K562 (cell line): ENCODE measurements around the gene NRTN. TPM values are rescaled to one million over a fixed set of nuclear protein-coding genes. Genes with fewer than 3 reads are reported as not detected.
A peak's percentile ranks its signal among the peaks of the same experiment; 100 is the strongest.

ENCODE experiments used
- HCFC1 ChIP-seq: IDR thresholded peaks from 2 replicates; pipeline ENCODE4 v1.6.1; 2012; ENCODE audit warnings: low read depth, low read length, improper control_type of control experiment
- ID3 ChIP-seq, 2 experiments: fragments of 250-450 bp in 1 of 2; fragments of 450-650 bp in 1 of 2; sonication (Bioruptor Pico) in 1 of 2; IDR thresholded peaks; 2 replicates each; pipeline versions ENCODE4 v1.6.1 to v1.8.0; 2016 to 2021; ENCODE audit warnings: mild to moderate bottlenecking in 2 of 2, moderate library complexity in 2 of 2, missing compliant biosample characterization in 1 of 2, missing genetic modification characterization in 1 of 2
- ILK ChIP-seq: fragments of 450-650 bp; IDR thresholded peaks from 2 replicates; pipeline ENCODE4 v1.6.1; 2016; ENCODE audit warnings: missing genetic modification characterization, low read depth, mild to moderate bottlenecking, missing compliant biosample characterization, moderate library complexity, borderline replicate concordance
- NRF1 ChIP-seq, 2 experiments: fragments of 450-650 bp; IDR thresholded peaks in 1 of 2; conservative IDR thresholded peaks in 1 of 2; 2 replicates each; pipeline ENCODE4 v1.6.1; 2014; ENCODE audit warnings: mild to moderate bottlenecking in 2 of 2
- SMAD2 ChIP-seq: fragments of 150-350 bp; IDR thresholded peaks from 2 replicates; pipeline ENCODE4 v1.6.1; 2014; ENCODE audit warnings: low read depth, mild to moderate bottlenecking, low read length
- SRSF7 ChIP-seq: fragments of 200-400 bp; formaldehyde crosslinking; optimal IDR thresholded peaks from 2 replicates; pipeline ENCODE3; 2017; ENCODE audit warnings: mild to moderate bottlenecking, low read depth, low read length
- ZNF395 ChIP-seq: fragments of 200-800 bp; sonication (Bioruptor generic); IDR thresholded peaks from 2 replicates; pipeline ENCODE4 v1.6.1; 2017; ENCODE audit warnings: missing genetic modification characterization, missing compliant biosample characterization
- polyA plus RNA-seq, 8 experiments: library from polyadenylated mRNA; depleted of rRNA in 4 of 8; stranded (reverse) in 5 of 8; unstranded in 3 of 8; fragments of >200 nt; fragmentation: Nextera tagmentation in 2 of 8; fragmentation: Illumina TruSeq in 1 of 8; extraction: Ambion mirVana in 2 of 8; extraction: Trizol in 1 of 8; gene quantifications; 2 replicates each; pipeline versions ENCODE4 v1.2.1 to v1.2.3, GENCODE V29; 2011 to 2014; ENCODE audit warnings: inconsistent platforms in 1 of 8, missing spikeins in 1 of 8
- total RNA-seq, 7 experiments: library from RNA; depleted of rRNA in 6 of 7; stranded (reverse); fragments of >200 nt in 6 of 7; fragmentation: Illumina TruSeq in 2 of 7; extraction: Trizol in 2 of 7; gene quantifications; 2 replicates each; pipeline versions ENCODE4 v1.2.1 to v1.2.3, GENCODE V29; 2011 to 2021; ENCODE audit warnings: low replicate concordance in 1 of 7
- TF ChIP-seq, protein P1 (sequence below): fragments of 250-450 bp; sonication (Bioruptor Pico); IDR thresholded peaks from 2 replicates; pipeline ENCODE4 v1.5.0; 2021
- TF ChIP-seq, protein P2 (sequence below): fragments of 450-650 bp; IDR thresholded peaks from 2 replicates; pipeline ENCODE4 v1.6.1; 2016; ENCODE audit warnings: mild to moderate bottlenecking, moderate library complexity
- TF ChIP-seq, protein P3 (sequence below): sonication (generic); formaldehyde crosslinking; IDR thresholded peaks from 2 replicates; pipeline ENCODE4 v1.8.1; 2022; ENCODE audit warnings: missing genetic modification reagents

The NRTN gene
- total and polyA plus RNA-seq, 9 of the 15 experiments (the other 6 are each of a cell fraction or from before 2014, with no cell fraction given), result 0.62 to 8.1 (median 1.6) TPM; not detected in 2

- TF ChIP-seq ID3 (CRISPR knock-in tag; IDR thresholded peaks at IDR 0.05) (no peak), ID3 (tag; IDR thresholded peaks at IDR 0.05) (no peak), HCFC1 (peak; percentile 31; the same call in 1 of the 2 replicates), ILK (tag) (no peak), NRF1 (conservative IDR thresholded peaks at IDR 0.05 in 1 of 2, IDR thresholded peaks at IDR 0.05 in 1 of 2) (peak; percentile 57 to 66), ZNF395 (no peak), SRSF7 (no peak), SMAD2 (no peak)
- TF ChIP-seq, protein P1, sequence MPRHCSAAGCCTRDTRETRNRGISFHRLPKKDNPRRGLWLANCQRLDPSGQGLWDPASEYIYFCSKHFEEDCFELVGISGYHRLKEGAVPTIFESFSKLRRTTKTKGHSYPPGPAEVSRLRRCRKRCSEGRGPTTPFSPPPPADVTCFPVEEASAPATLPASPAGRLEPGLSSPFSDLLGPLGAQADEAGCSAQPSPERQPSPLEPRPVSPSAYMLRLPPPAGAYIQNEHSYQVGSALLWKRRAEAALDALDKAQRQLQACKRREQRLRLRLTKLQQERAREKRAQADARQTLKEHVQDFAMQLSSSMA (CRISPR knock-in tag), result no peak
- TF ChIP-seq, protein P2, sequence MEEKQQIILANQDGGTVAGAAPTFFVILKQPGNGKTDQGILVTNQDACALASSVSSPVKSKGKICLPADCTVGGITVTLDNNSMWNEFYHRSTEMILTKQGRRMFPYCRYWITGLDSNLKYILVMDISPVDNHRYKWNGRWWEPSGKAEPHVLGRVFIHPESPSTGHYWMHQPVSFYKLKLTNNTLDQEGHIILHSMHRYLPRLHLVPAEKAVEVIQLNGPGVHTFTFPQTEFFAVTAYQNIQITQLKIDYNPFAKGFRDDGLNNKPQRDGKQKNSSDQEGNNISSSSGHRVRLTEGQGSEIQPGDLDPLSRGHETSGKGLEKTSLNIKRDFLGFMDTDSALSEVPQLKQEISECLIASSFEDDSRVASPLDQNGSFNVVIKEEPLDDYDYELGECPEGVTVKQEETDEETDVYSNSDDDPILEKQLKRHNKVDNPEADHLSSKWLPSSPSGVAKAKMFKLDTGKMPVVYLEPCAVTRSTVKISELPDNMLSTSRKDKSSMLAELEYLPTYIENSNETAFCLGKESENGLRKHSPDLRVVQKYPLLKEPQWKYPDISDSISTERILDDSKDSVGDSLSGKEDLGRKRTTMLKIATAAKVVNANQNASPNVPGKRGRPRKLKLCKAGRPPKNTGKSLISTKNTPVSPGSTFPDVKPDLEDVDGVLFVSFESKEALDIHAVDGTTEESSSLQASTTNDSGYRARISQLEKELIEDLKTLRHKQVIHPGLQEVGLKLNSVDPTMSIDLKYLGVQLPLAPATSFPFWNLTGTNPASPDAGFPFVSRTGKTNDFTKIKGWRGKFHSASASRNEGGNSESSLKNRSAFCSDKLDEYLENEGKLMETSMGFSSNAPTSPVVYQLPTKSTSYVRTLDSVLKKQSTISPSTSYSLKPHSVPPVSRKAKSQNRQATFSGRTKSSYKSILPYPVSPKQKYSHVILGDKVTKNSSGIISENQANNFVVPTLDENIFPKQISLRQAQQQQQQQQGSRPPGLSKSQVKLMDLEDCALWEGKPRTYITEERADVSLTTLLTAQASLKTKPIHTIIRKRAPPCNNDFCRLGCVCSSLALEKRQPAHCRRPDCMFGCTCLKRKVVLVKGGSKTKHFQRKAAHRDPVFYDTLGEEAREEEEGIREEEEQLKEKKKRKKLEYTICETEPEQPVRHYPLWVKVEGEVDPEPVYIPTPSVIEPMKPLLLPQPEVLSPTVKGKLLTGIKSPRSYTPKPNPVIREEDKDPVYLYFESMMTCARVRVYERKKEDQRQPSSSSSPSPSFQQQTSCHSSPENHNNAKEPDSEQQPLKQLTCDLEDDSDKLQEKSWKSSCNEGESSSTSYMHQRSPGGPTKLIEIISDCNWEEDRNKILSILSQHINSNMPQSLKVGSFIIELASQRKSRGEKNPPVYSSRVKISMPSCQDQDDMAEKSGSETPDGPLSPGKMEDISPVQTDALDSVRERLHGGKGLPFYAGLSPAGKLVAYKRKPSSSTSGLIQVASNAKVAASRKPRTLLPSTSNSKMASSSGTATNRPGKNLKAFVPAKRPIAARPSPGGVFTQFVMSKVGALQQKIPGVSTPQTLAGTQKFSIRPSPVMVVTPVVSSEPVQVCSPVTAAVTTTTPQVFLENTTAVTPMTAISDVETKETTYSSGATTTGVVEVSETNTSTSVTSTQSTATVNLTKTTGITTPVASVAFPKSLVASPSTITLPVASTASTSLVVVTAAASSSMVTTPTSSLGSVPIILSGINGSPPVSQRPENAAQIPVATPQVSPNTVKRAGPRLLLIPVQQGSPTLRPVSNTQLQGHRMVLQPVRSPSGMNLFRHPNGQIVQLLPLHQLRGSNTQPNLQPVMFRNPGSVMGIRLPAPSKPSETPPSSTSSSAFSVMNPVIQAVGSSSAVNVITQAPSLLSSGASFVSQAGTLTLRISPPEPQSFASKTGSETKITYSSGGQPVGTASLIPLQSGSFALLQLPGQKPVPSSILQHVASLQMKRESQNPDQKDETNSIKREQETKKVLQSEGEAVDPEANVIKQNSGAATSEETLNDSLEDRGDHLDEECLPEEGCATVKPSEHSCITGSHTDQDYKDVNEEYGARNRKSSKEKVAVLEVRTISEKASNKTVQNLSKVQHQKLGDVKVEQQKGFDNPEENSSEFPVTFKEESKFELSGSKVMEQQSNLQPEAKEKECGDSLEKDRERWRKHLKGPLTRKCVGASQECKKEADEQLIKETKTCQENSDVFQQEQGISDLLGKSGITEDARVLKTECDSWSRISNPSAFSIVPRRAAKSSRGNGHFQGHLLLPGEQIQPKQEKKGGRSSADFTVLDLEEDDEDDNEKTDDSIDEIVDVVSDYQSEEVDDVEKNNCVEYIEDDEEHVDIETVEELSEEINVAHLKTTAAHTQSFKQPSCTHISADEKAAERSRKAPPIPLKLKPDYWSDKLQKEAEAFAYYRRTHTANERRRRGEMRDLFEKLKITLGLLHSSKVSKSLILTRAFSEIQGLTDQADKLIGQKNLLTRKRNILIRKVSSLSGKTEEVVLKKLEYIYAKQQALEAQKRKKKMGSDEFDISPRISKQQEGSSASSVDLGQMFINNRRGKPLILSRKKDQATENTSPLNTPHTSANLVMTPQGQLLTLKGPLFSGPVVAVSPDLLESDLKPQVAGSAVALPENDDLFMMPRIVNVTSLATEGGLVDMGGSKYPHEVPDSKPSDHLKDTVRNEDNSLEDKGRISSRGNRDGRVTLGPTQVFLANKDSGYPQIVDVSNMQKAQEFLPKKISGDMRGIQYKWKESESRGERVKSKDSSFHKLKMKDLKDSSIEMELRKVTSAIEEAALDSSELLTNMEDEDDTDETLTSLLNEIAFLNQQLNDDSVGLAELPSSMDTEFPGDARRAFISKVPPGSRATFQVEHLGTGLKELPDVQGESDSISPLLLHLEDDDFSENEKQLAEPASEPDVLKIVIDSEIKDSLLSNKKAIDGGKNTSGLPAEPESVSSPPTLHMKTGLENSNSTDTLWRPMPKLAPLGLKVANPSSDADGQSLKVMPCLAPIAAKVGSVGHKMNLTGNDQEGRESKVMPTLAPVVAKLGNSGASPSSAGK, result no peak; the same call in 1 of the 2 replicates
- TF ChIP-seq, protein P3, sequence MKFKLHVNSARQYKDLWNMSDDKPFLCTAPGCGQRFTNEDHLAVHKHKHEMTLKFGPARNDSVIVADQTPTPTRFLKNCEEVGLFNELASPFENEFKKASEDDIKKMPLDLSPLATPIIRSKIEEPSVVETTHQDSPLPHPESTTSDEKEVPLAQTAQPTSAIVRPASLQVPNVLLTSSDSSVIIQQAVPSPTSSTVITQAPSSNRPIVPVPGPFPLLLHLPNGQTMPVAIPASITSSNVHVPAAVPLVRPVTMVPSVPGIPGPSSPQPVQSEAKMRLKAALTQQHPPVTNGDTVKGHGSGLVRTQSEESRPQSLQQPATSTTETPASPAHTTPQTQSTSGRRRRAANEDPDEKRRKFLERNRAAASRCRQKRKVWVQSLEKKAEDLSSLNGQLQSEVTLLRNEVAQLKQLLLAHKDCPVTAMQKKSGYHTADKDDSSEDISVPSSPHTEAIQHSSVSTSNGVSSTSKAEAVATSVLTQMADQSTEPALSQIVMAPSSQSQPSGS (CRISPR knock-in tag), result no peak
Measured at GRCh38 chr19:5805462-5806132, 730 bp downstream of the NRTN start (continued).
